HG02870 (cell line): ENCODE results near the gene GAB2.

Source experiments
- ATAC-seq: cut with Tn5 transposase; IDR thresholded peaks from one replicate; pipeline ENCODE4 v1.9.1; 2021; ENCODE audit warnings: mild to moderate bottlenecking, moderate library complexity; ENCODE audit not compliant: unreplicated experiment

Gene GAB2

GRCh38 chr11:78168539-78169477 lies 248.8 kb downstream of the GAB2 start:
- no peak for ATAC-seq

- ATAC-seq: no peak
Observed at GRCh38 chr11:78166855-78167469, 250.7 kb downstream of the GAB2 start.
